HCT116 (cell line): ENCODE measurements around the gene GPR62. TPM values are rescaled to one million over a fixed set of nuclear protein-coding genes. Genes with fewer than 3 reads are reported as not detected.

Source experiments
- ATAC-seq: fragments of 200-7000 bp; cut with Tn5 transposase; 2 replicates; pipeline ENCODE4 v1.9.1; 2020; ENCODE audit warnings: mild to moderate bottlenecking, moderate library complexity
- BruUV-seq: library from RNA; stranded (reverse); fragments of 400-500 nt; replicated peaks from 2 replicates; lab custom pipeline; 2021; lab: Mats Ljungman, UMichigan
- CTCF ChIA-PET: fragments of 300-600 bp; sonication (Branson Sonifier 250); formaldehyde crosslinking; loops from one replicate; lab custom pipeline; 2021; ENCODE audit warnings: antibody characterized with exemption; lab: Charles Lee
- POLR2A ChIA-PET: fragments of 300-600, 350-600 bp; sonication (Branson Sonifier 250); formaldehyde crosslinking; loops from one replicate; lab custom pipeline; 2021; ENCODE audit warnings: antibody characterized with exemption; lab: Charles Lee
- RAD21 ChIA-PET, 2 experiments: fragments of 300-600 bp; sonication (Branson Sonifier 250); formaldehyde crosslinking; loops; one replicate each; lab custom pipeline; 2023; ENCODE audit warnings: low total read pairs in 2 of 2; ENCODE audit not compliant: uncharacterized antibody in 2 of 2, unreplicated experiment in 2 of 2, low non-redundant PET in 1 of 2; lab: Charles Lee
- DNase-seq: peaks from one replicate; pipeline ENCODE4 v3.0.0-alpha.2; 2010; ENCODE audit warnings: low read depth, low spot score
- H2AFZ ChIP-seq: fragments of 200-600 bp; shearing (Covaris generic), sonication (generic); 2 replicates; pipeline ENCODE4 v1.6.1; 2017; ENCODE audit warnings: low read depth, mixed run types, mixed read lengths, antibody characterized with exemption, low read length; ENCODE audit not compliant: poor library complexity, severe bottlenecking
- H3K27ac ChIP-seq: 2 replicates; pipeline ENCODE4 v1.5.1; 2012; ENCODE audit warnings: low read depth, low read length
- H3K27me3 ChIP-seq: fragments of 200-600 bp; sonication (generic); 2 replicates; pipeline ENCODE4 v1.6.1; 2016; ENCODE audit warnings: mixed run types, low read length, mixed read lengths; ENCODE audit not compliant: insufficient read depth
- H3K36me3 ChIP-seq, 2 experiments: fragments of 200-500 bp in 1 of 2; fragments of 200-600 bp in 1 of 2; sonication (Bioruptor generic) in 1 of 2; sonication (generic) in 1 of 2; 2 replicates each; pipeline versions ENCODE4 v1.5.1 to v1.6.1; 2014 to 2016; ENCODE audit warnings: low read length in 2 of 2, inconsistent platforms in 1 of 2, mixed read lengths in 1 of 2, mixed run types in 1 of 2; ENCODE audit not compliant: insufficient read depth in 2 of 2, control insufficient read depth in 1 of 2
- H3K4me1 ChIP-seq, 2 experiments: fragments of 200-600 bp in 1 of 2; sonication (generic) in 1 of 2; 2 replicates each; pipeline versions ENCODE4 v1.5.1 to v1.6.1; 2012 to 2017; ENCODE audit warnings: low read length in 2 of 2, inconsistent platforms in 1 of 2, mild to moderate bottlenecking in 1 of 2, mixed read lengths in 1 of 2, mixed run types in 1 of 2, moderate library complexity in 1 of 2; ENCODE audit not compliant: insufficient read depth in 2 of 2, control insufficient read depth in 1 of 2
- H3K4me2 ChIP-seq: fragments of 200-600 bp; sonication (generic); 2 replicates; pipeline ENCODE4 v1.6.1; 2017; ENCODE audit warnings: mixed run types, low read length, mixed read lengths
- H3K4me3 ChIP-seq, 2 experiments: fragments of 200-600 bp in 1 of 2; sonication (generic) in 1 of 2; replicated peaks in 1 of 2; 2 replicates each; pipeline ENCODE4 v1.5.1; 2011 to 2016; ENCODE audit warnings: low read length in 2 of 2, control low read depth in 1 of 2, low read depth in 1 of 2, mild to moderate bottlenecking in 1 of 2, mixed read lengths in 1 of 2, mixed run types in 1 of 2
- H3K79me2 ChIP-seq: fragments of 200-600 bp; sonication (generic); 2 replicates; pipeline ENCODE4 v1.6.1; 2017; ENCODE audit warnings: mild to moderate bottlenecking, mixed run types, low read length, moderate library complexity, mixed read lengths; ENCODE audit not compliant: insufficient read depth
- H3K9ac ChIP-seq: fragments of 200-600 bp; sonication (generic); 2 replicates; pipeline ENCODE4 v1.6.1; 2016; ENCODE audit warnings: low read length, mixed read lengths
- H3K9me2 ChIP-seq: fragments of 200-600 bp; sonication (generic), shearing (Covaris generic); 2 replicates; pipeline ENCODE4 v1.6.1; 2017; ENCODE audit warnings: mixed run types, mild to moderate bottlenecking, moderate library complexity; ENCODE audit not compliant: insufficient read depth
- H3K9me3 ChIP-seq, 2 experiments: fragments of 200-500 bp in 1 of 2; fragments of 200-600 bp in 1 of 2; sonication (Bioruptor generic) in 1 of 2; sonication (generic) in 1 of 2; 2 replicates each; pipeline ENCODE4 v1.6.1; 2014 to 2017; ENCODE audit warnings: low read length in 2 of 2, mixed read lengths in 2 of 2, inconsistent platforms in 1 of 2, low read depth in 1 of 2, mild to moderate bottlenecking in 1 of 2, mixed run types in 1 of 2, moderate library complexity in 1 of 2; ENCODE audit not compliant: control insufficient read depth in 1 of 2, insufficient read depth in 1 of 2
- H4K20me1 ChIP-seq: fragments of 200-600 bp; sonication (generic), shearing (Covaris generic); 2 replicates; pipeline ENCODE4 v1.6.1; 2017; ENCODE audit warnings: mixed run types, mild to moderate bottlenecking, moderate library complexity; ENCODE audit not compliant: insufficient read depth
- ATF3 ChIP-seq: IDR thresholded peaks from 2 replicates; pipeline ENCODE4 v1.6.1; 2012
- CBX3 ChIP-seq: IDR thresholded peaks from 2 replicates; pipeline ENCODE4 v1.6.1; 2012; ENCODE audit warnings: low read depth
- CEBPB ChIP-seq: IDR thresholded peaks from 2 replicates; pipeline ENCODE4 v1.6.1; 2012; ENCODE audit warnings: low read depth
- EZH2phosphoT487 ChIP-seq: fragments of 200-600 bp; IDR thresholded peaks from 2 replicates; pipeline ENCODE4 v1.6.1; 2018; ENCODE audit warnings: antibody characterized with exemption, borderline replicate concordance
- FOSL1 ChIP-seq: IDR thresholded peaks from 2 replicates; pipeline ENCODE4 v1.6.1; 2012; ENCODE audit warnings: low read depth
- RAD21 ChIP-seq: IDR thresholded peaks from 2 replicates; pipeline ENCODE4 v1.6.1; 2012; ENCODE audit warnings: low read depth, mild to moderate bottlenecking
- REST ChIP-seq: IDR thresholded peaks from 2 replicates; pipeline ENCODE4 v1.6.1; 2012; ENCODE audit warnings: low read depth
- SP1 ChIP-seq: IDR thresholded peaks from 2 replicates; pipeline ENCODE4 v1.6.1; 2012; ENCODE audit warnings: low read depth
- SRF ChIP-seq: IDR thresholded peaks from 2 replicates; pipeline ENCODE4 v1.6.1; 2012; ENCODE audit warnings: low read depth
- TCF7L2 ChIP-seq: IDR thresholded peaks from 2 replicates; pipeline ENCODE4 v1.7.0; 2011; ENCODE audit warnings: borderline replicate concordance, inconsistent platforms; ENCODE audit not compliant: insufficient read depth, insufficient read length; ENCODE audit errors: extremely low read depth
- ZFX ChIP-seq: fragments of 450-650 bp; IDR thresholded peaks from 2 replicates; pipeline ENCODE4 v1.6.1; 2017
- ZNF274 ChIP-seq: fragments of 200-500 bp; sonication (Bioruptor generic); IDR thresholded peaks from 2 replicates; pipeline ENCODE4 v1.6.1; 2014; ENCODE audit warnings: mild to moderate bottlenecking, low read depth, low read length, inconsistent platforms
- intact Hi-C: fragments of 100-400 bp; cut with micrococcal nuclease; formaldehyde crosslinking; loops from 2 replicates; pipeline ENCODE4 v1.10.0; 2022
- total RNA-seq: library from RNA; stranded (reverse); gene quantifications from one replicate; pipeline ENCODE4 v1.2.1, GENCODE V29; 2021; ENCODE audit not compliant: unreplicated experiment
- TF ChIP-seq, protein P1 (sequence below), 3 experiments: fragments of 200-600 bp in 1 of 3; sonication (generic) in 1 of 3; IDR thresholded peaks in 2 of 3; conservative IDR thresholded peaks in 1 of 3; 2 replicates each; pipeline ENCODE4 v1.5.1; 2012 to 2017; ENCODE audit warnings: low read depth in 2 of 3, low read length in 2 of 3, antibody characterized with exemption in 1 of 3, borderline replicate concordance in 1 of 3, control low read depth in 1 of 3, mild to moderate bottlenecking in 1 of 3, mixed read lengths in 1 of 3, mixed run types in 1 of 3, moderate library complexity in 1 of 3; ENCODE audit not compliant: insufficient read depth in 1 of 3

The GPR62 gene
- total RNA-seq, 1 experiment from 2014 or later = not detected

DNA sequence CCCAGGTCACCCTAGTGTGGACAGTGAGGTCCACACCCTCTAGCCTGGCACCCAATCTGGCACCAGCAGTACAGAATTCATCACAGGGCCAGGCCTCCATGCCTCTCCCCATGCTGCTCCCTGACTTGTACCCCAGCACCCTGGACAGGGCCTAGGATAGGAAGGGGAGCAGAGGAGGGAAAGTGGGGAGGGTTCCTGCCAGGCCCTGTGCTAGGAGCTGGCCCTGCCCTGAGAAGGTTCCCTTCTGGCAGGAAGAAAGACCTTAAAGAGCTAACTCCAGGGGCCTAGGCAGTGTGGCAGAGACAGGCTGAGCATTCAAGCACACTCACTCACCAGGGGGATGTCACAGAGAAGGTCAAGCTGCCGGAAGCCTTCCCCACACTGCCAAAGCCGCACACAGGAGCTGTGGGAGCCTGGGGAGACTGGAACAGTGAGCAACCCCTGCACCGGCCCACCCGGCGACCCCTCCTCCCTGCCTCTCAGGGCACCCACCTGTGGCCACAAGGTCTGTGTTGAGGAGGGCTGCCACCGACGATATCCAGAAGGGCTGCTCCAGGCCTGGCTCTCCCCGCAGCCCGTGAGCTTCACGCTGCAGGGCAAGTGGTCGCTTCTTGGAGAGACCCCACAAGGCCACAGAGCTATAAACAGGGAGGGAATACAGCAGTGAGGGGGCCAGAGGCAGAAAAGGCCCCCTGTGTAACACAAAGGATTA, 20.9 kb upstream of the GPR62 start:
- H3K4me1 ChIP-seq = no peaks in the 10 kb centered on the region
- ChIA-PET RAD21 (no interaction called here), CTCF (no interaction called here), POLR2A (no interaction called here)
- no peak overlapping the region for H2AFZ ChIP-seq
- no peaks in the 10 kb centered on the region for H3K27me3 ChIP-seq
- H3K9me2 ChIP-seq = no peaks in the 10 kb centered on the region
- BruUV-seq = no TSS peak
- no peaks in the 10 kb centered on the region for H4K20me1 ChIP-seq
- no peak overlapping the region for H3K9ac ChIP-seq
- ATAC-seq (no peak), DNase-seq (no peak)
- H3K36me3 ChIP-seq = peaks cover 29 to 64% of the 10 kb centered on the region in 2 experiments
- TF ChIP-seq CBX3 (no peak), CEBPB (no peak), ATF3 (no peak), SP1 (no peak), ZFX (no peak), RAD21 (no peak), TCF7L2 (no peak), SRF (no peak), EZH2phosphoT487 (no peak), FOSL1 (no peak), ZNF274 (no peak), REST (no peak)
- TF ChIP-seq, protein P1, sequence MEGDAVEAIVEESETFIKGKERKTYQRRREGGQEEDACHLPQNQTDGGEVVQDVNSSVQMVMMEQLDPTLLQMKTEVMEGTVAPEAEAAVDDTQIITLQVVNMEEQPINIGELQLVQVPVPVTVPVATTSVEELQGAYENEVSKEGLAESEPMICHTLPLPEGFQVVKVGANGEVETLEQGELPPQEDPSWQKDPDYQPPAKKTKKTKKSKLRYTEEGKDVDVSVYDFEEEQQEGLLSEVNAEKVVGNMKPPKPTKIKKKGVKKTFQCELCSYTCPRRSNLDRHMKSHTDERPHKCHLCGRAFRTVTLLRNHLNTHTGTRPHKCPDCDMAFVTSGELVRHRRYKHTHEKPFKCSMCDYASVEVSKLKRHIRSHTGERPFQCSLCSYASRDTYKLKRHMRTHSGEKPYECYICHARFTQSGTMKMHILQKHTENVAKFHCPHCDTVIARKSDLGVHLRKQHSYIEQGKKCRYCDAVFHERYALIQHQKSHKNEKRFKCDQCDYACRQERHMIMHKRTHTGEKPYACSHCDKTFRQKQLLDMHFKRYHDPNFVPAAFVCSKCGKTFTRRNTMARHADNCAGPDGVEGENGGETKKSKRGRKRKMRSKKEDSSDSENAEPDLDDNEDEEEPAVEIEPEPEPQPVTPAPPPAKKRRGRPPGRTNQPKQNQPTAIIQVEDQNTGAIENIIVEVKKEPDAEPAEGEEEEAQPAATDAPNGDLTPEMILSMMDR (IDR thresholded peaks at IDR 0.05 in 2 of 3, conservative IDR thresholded peaks at IDR 0.05 in 1 of 3; ENCODE audit: borderline replicate concordance in 1 of 3, insufficient read depth in 1 of 3, low read depth in 2 of 3, low read length in 2 of 3) = no peak
- intact Hi-C loops = no loop called here
- H3K79me2 ChIP-seq = peaks cover 27% of the 10 kb centered on the region
- no peaks in the 10 kb centered on the region for H3K9me3 ChIP-seq
- no peak overlapping the region for H3K4me3 ChIP-seq
- H3K27ac ChIP-seq = no peak overlapping the region
- H3K4me2 ChIP-seq = no peak overlapping the region
